ENCODE data around the gene HS6ST3.

DNA sequence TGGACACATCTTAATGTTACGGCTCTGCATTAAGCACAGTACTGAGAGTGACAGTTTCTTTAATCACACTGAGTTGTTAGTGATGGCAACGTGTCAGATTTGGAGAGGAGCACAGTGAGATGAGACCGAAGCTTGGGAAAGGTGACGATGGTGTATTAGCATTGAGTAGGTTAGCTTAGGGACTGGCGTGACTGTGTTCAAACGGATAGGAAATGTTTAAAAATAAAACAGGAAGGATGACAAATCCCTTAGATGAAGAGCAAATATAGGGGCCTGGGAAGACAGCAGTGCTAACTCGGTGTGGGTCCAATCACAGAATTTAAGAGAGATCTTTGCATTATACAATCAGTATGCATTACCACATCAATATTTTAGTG, 384.3 kb downstream of the HS6ST3 start:
- TF ChIP-seq, protein P1, sequence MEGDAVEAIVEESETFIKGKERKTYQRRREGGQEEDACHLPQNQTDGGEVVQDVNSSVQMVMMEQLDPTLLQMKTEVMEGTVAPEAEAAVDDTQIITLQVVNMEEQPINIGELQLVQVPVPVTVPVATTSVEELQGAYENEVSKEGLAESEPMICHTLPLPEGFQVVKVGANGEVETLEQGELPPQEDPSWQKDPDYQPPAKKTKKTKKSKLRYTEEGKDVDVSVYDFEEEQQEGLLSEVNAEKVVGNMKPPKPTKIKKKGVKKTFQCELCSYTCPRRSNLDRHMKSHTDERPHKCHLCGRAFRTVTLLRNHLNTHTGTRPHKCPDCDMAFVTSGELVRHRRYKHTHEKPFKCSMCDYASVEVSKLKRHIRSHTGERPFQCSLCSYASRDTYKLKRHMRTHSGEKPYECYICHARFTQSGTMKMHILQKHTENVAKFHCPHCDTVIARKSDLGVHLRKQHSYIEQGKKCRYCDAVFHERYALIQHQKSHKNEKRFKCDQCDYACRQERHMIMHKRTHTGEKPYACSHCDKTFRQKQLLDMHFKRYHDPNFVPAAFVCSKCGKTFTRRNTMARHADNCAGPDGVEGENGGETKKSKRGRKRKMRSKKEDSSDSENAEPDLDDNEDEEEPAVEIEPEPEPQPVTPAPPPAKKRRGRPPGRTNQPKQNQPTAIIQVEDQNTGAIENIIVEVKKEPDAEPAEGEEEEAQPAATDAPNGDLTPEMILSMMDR (IDR thresholded peaks at IDR 0.05), result no peak
- TF ChIP-seq POLR2A (IDR thresholded peaks at IDR 0.05) (no peak), POLR2AphosphoS5 (IDR thresholded peaks at IDR 0.05) (no peak), EP300 (IDR thresholded peaks at IDR 0.05; ENCODE audit: low read depth) (no peak)

Data from transverse colon (tissue), 4 donors.